ENCODE measurements around the gene FAM187B. TPM values are rescaled to one million over a fixed set of nuclear protein-coding genes. Genes with fewer than 3 reads are reported as not detected.

FAM187B gene
- polyA plus RNA-seq, 1 experiment, result not detected

GRCh38 chr19:35231956-35232645 is 3.6 kb upstream of the FAM187B start:
- H3K4me3 ChIP-seq (ENCODE audit: low read depth, low read length), result no peak overlapping the region
- no peaks in the 10 kb centered on the region for H3K36me3 ChIP-seq (ENCODE audit: control insufficient read depth, insufficient read depth, low read length)
- DNase-seq (ENCODE audit: low read depth), result no peak
- ChIA-PET CTCF (no interaction called here), POLR2A (no interaction called here)
- H3K27me3 ChIP-seq (ENCODE audit: control insufficient read depth, insufficient read depth, low read length), result 0 out of 2 replicates have a peak, but pooled peaks cover 3% of the 10 kb centered on the region
- TF ChIP-seq CTCF (IDR thresholded peaks at IDR 0.05; ENCODE audit: insufficient read depth, low read depth, low read length), result no peak

DNA sequence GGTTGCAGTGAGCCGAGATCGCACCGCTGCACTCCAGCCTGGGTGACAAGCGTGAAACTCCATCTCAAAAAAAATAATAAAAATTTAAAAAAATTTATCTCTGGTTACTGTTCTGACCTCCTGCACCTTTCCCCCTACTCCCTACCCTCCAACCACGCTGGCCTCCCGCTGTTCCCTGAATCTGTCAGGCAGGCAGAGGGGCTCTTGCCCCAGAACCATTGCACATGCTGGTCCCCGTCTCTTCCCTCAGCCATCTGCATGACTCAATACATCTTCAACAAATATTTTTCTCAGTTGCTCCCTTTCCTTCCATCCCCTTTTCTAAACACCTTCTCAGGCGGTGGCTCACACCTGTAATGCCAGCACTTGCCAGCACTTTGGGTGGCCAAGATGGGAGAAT is 1.1 kb upstream of the FAM187B start:
- TF ChIP-seq CTCF (IDR thresholded peaks at IDR 0.05; ENCODE audit: insufficient read depth, low read depth, low read length), result no peak
- no peak for DNase-seq (ENCODE audit: low read depth)
- Histone ChIP-seq H3K36me3 (ENCODE audit: control insufficient read depth, insufficient read depth, low read length) (no peaks in the 10 kb centered on the region), H3K27me3 (ENCODE audit: control insufficient read depth, insufficient read depth, low read length) (peaks cover 5% of the 10 kb centered on the region; the same call in 1 of the 2 replicates), H3K4me3 (ENCODE audit: low read depth, low read length) (no peak overlapping the region)
- POLR2A ChIA-PET, result interaction anchor here (0.7 kb wide), 1 partner anchor 9 kb away, joined by 9 read pairs; no protein-coding TSS in a partner anchor
- CTCF ChIA-PET, result no interaction called here

GRCh38 chr19:35226748-35227147 is 1.8 kb downstream of the FAM187B start:
- ChIA-PET CTCF (no interaction called here), POLR2A (no interaction called here)
- no peak overlapping the region for H3K4me3 ChIP-seq (ENCODE audit: low read depth, low read length)
- DNase-seq (ENCODE audit: low read depth), result no peak
- no peaks in the 10 kb centered on the region for H3K36me3 ChIP-seq (ENCODE audit: control insufficient read depth, insufficient read depth, low read length)
- no peak for TF ChIP-seq CTCF (IDR thresholded peaks at IDR 0.05; ENCODE audit: insufficient read depth, low read depth, low read length)
- H3K27me3 ChIP-seq (ENCODE audit: control insufficient read depth, insufficient read depth, low read length), result peaks cover 2% of the 10 kb centered on the region; the same call in 1 of the 2 replicates

DNA sequence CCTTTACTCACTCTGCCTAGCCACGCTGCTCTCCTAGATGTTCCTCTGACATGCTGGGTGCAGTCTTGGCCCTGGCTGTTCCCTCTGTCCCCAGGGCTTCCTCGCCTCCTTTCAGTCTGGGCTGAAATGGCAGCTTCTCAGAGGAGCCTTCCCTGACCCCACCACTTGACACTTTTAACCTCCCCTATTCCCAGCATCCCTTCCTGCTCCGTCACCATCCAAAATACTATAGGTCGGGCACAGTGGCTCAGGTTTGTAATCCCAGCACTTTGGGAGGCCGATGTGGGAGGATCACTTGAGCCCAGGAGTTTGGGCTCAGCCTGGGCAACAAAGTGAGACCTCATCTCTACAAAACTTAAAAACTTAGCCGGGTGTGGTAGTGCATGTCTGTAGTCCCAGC is 2.6 kb downstream of the FAM187B start:
- no peak for DNase-seq (ENCODE audit: low read depth)
- TF ChIP-seq CTCF (IDR thresholded peaks at IDR 0.05; ENCODE audit: insufficient read depth, low read depth, low read length), result no peak
- H3K27me3 ChIP-seq (ENCODE audit: control insufficient read depth, insufficient read depth, low read length), result peaks cover 1% of the 10 kb centered on the region; the same call in 1 of the 2 replicates
- no peaks in the 10 kb centered on the region for H3K36me3 ChIP-seq (ENCODE audit: control insufficient read depth, insufficient read depth, low read length)
- ChIA-PET CTCF (no interaction called here), POLR2A (no interaction called here)
- no peak overlapping the region for H3K4me3 ChIP-seq (ENCODE audit: low read depth, low read length)

- POLR2A ChIA-PET, result no interaction called here
Measured at GRCh38 chr19:35224681-35225571, 3.6 kb downstream of the FAM187B start.

More at GRCh38 chr19:35224681-35225571, 3.6 kb downstream of the FAM187B start:
- CTCF ChIA-PET, result no interaction called here
- no peak overlapping the region for H3K4me3 ChIP-seq (ENCODE audit: low read depth, low read length)
- no peak for TF ChIP-seq CTCF (IDR thresholded peaks at IDR 0.05; ENCODE audit: insufficient read depth, low read depth, low read length)
- peaks cover 1% of the 10 kb centered on the region; the same call in 1 of the 2 replicates for H3K27me3 ChIP-seq (ENCODE audit: control insufficient read depth, insufficient read depth, low read length)
- no peak for DNase-seq (ENCODE audit: low read depth)
- no peaks in the 10 kb centered on the region for H3K36me3 ChIP-seq (ENCODE audit: control insufficient read depth, insufficient read depth, low read length)
